K562 (cell line): ENCODE results near the gene SDK1. TPM values are rescaled to one million over a fixed set of nuclear protein-coding genes. Genes with fewer than 3 reads are reported as not detected.

ENCODE experiments used
- ATAC-seq: fragments of 200-7000 bp; cut with Tn5 transposase; 3 replicates; pipeline ENCODE4 v1.9.1; 2020; ENCODE audit warnings: moderate library complexity
- BruUV-seq: library from RNA; stranded (reverse); fragments of 400-500 nt; replicated peaks from 2 replicates; lab custom pipeline; 2021; lab: Mats Ljungman, UMichigan
- CTCF ChIA-PET: fragments of 300-600 bp; formaldehyde crosslinking; extraction: SDS; loops from one replicate; lab custom pipeline; 2021; ENCODE audit warnings: low intra/inter-chr PET ratio; lab: Yijun Ruan, JAX
- POLR2A ChIA-PET: fragments of 300-600, 350-650 bp; sonication (Branson Sonifier 250); formaldehyde crosslinking; extraction: SDS; loops from one replicate; lab custom pipeline; 2021; ENCODE audit warnings: antibody characterized with exemption, inconsistent platforms; lab: Yijun Ruan, JAX
- DNase-seq, 4 experiments: peaks; one replicate each; pipeline versions ENCODE4 v3.0.0 to v3.0.0-alpha.2; 2011 to 2018; ENCODE audit warnings: low spot score in 3 of 4, mixed read lengths in 3 of 4; ENCODE audit errors: extremely low read depth in 1 of 4
- FAIRE-seq: peaks from 2 replicates; lab custom pipeline; 2011; peaks lifted over from hg19 to GRCh38; lab: Jason Lieb, UNC
- H2AFZ ChIP-seq: 2 replicates; pipeline ENCODE4 v1.6.0; 2011; ENCODE audit warnings: low read depth, low read length, control low read depth, inconsistent platforms
- H3K27ac ChIP-seq: fragments of 200-600 bp; 3 replicates; pipeline ENCODE4 v1.8.0; 2011; ENCODE audit warnings: low read depth, mild to moderate bottlenecking, control low read depth, inconsistent platforms, low read length, moderate library complexity, mixed read lengths; ENCODE audit errors: extremely low read depth
- H3K27me3 ChIP-seq, 2 experiments: fragments of 300-600 bp in 1 of 2; 2 replicates in 1 of 2; 3 replicates in 1 of 2; pipeline versions ENCODE4 v1.6.0 to v1.8.0; 2011; ENCODE audit warnings: inconsistent platforms in 2 of 2, low read length in 2 of 2, mild to moderate bottlenecking in 1 of 2, mixed read lengths in 1 of 2, moderate library complexity in 1 of 2; ENCODE audit not compliant: control insufficient read depth in 2 of 2, insufficient read depth in 2 of 2
- H3K36me3 ChIP-seq: fragments of 300-600 bp; 3 replicates; pipeline ENCODE4 v1.8.0; 2011; ENCODE audit warnings: mild to moderate bottlenecking, low read length, inconsistent platforms; ENCODE audit not compliant: control insufficient read depth, insufficient read depth
- H3K4me1 ChIP-seq, 2 experiments: fragments of 200-600 bp in 1 of 2; replicated peaks in 1 of 2; 2 replicates in 1 of 2; 3 replicates in 1 of 2; pipeline versions ENCODE4 v1.5.1 to v1.8.0; 2011; ENCODE audit warnings: inconsistent platforms in 2 of 2, low read length in 2 of 2, mild to moderate bottlenecking in 1 of 2, mixed read lengths in 1 of 2, moderate library complexity in 1 of 2; ENCODE audit not compliant: control insufficient read depth in 2 of 2, insufficient read depth in 2 of 2
- H3K4me2 ChIP-seq: 2 replicates; pipeline ENCODE4 v1.6.1; 2011; ENCODE audit warnings: low read length, control low read depth, inconsistent platforms, mixed read lengths; ENCODE audit not compliant: insufficient read depth
- H3K4me3 ChIP-seq: fragments of 200-600 bp; sonication (generic), shearing (Covaris generic); 2 replicates; pipeline ENCODE4 v1.5.1; 2016; ENCODE audit warnings: control low read depth, inconsistent platforms
- H3K79me2 ChIP-seq: fragments of 200-600 bp; 3 replicates; pipeline ENCODE4 v1.8.0; 2011; ENCODE audit warnings: low read length, inconsistent platforms; ENCODE audit not compliant: control insufficient read depth, insufficient read depth
- H3K9ac ChIP-seq, 2 experiments: 2 replicates each; pipeline versions ENCODE4 v1.6.0 to v1.6.1; 2011; ENCODE audit warnings: low read depth in 2 of 2, low read length in 2 of 2, control low read depth in 1 of 2, inconsistent platforms in 1 of 2, mild to moderate bottlenecking in 1 of 2, mixed read lengths in 1 of 2; ENCODE audit not compliant: insufficient read depth in 1 of 2
- H3K9me1 ChIP-seq: one replicate; pipeline ENCODE4 v1.6.0; 2011; ENCODE audit warnings: inconsistent platforms, mild to moderate bottlenecking, low read length, moderate library complexity; ENCODE audit not compliant: control insufficient read depth, insufficient read depth
- H3K9me3 ChIP-seq: replicated peaks from 2 replicates; pipeline ENCODE4 v1.5.1; 2011; ENCODE audit warnings: low read depth, low read length, inconsistent platforms; ENCODE audit not compliant: control insufficient read depth, insufficient read depth
- H4K20me1 ChIP-seq: replicated peaks from 2 replicates; pipeline ENCODE4 v1.6.1; 2011; ENCODE audit warnings: low read length, inconsistent platforms, mixed read lengths; ENCODE audit not compliant: control insufficient read depth, insufficient read depth
- BRCA1 ChIP-seq, 2 experiments: fragments of 450-650 bp in 1 of 2; sonication (generic) in 1 of 2; formaldehyde crosslinking in 1 of 2; IDR thresholded peaks; 2 replicates each; pipeline versions ENCODE4 v1.5.0 to v1.6.1; 2017 to 2020; ENCODE audit warnings: mild to moderate bottlenecking in 1 of 2, missing genetic modification reagents in 1 of 2
- CC2D1A ChIP-seq: fragments of 450-650 bp; IDR thresholded peaks from 2 replicates; pipeline ENCODE4 v1.6.1; 2017; ENCODE audit warnings: mild to moderate bottlenecking
- CHD4 ChIP-seq: fragments of 200-600 bp; sonication (generic); IDR thresholded peaks from 3 replicates; pipeline ENCODE4 v1.6.1; 2012; ENCODE audit warnings: low read depth, mild to moderate bottlenecking, mixed read lengths, low read length, inconsistent platforms; ENCODE audit not compliant: insufficient read depth, insufficient replicate concordance, poor library complexity, severe bottlenecking
- GATAD2A ChIP-seq: fragments of 450-650 bp; IDR thresholded peaks from 2 replicates; pipeline ENCODE4 v1.6.1; 2017
- HNRNPK ChIP-seq: fragments of 200-400 bp; formaldehyde crosslinking; IDR thresholded peaks from one replicate; pipeline ENCODE4 v1.6.1; 2018; ENCODE audit warnings: mild to moderate bottlenecking, low read depth, low read length; ENCODE audit not compliant: poor library complexity, severe bottlenecking
- HSF4 ChIP-seq: fragments of 250-450 bp; sonication (Bioruptor Pico); IDR thresholded peaks from 2 replicates; pipeline ENCODE4 v2.1.2; 2022; ENCODE audit warnings: mild to moderate bottlenecking, moderate library complexity, borderline replicate concordance
- LCOR ChIP-seq: sonication (generic); formaldehyde crosslinking; IDR thresholded peaks from 2 replicates; pipeline ENCODE4 v1.8.0; 2022; ENCODE audit warnings: mild to moderate bottlenecking, missing genetic modification reagents
- SMARCE1 ChIP-seq: fragments of 450-650 bp; IDR thresholded peaks from 2 replicates; pipeline ENCODE4 v1.7.1; 2016; ENCODE audit warnings: mild to moderate bottlenecking
- TARDBP ChIP-seq: fragments of 450-650 bp; IDR thresholded peaks from 2 replicates; pipeline ENCODE4 v1.6.1; 2016
- U2AF1 ChIP-seq: fragments of 200-400 bp; formaldehyde crosslinking; optimal IDR thresholded peaks from 2 replicates; pipeline ENCODE3; 2017; ENCODE audit warnings: mild to moderate bottlenecking, low read depth, low read length, moderate library complexity
- ZNF695 ChIP-seq: fragments of 450-650 bp; formaldehyde crosslinking; IDR thresholded peaks from 2 replicates; pipeline ENCODE4 v1.4.0; 2020; ENCODE audit warnings: mild to moderate bottlenecking, moderate library complexity
- WGBS: fragments of 100-300 bp; shearing (Covaris generic); methylation state at CpG from one replicate; pipeline ENCODE4 v1.1.6; 2016; ENCODE audit warnings: low coverage, mixed read lengths; ENCODE audit not compliant: insufficient coverage; ENCODE audit errors: missing lambda C conversion rate; 5-methylcytosine and 5-hydroxymethylcytosine counted together
- in situ Hi-C: fragments of 300-500 bp; cut with MboI; formaldehyde crosslinking; loops from 4 replicates; pipeline ENCODE4 v1.15.0; 2018; ENCODE audit warnings: inconsistent platforms, mixed read lengths
- intact Hi-C: fragments of 100-400 bp; cut with micrococcal nuclease; formaldehyde crosslinking; loops from 2 replicates; pipeline ENCODE4 v1.14.2; 2022
- polyA plus RNA-seq, 8 experiments: library from polyadenylated mRNA; depleted of rRNA in 4 of 8; stranded (reverse) in 5 of 8; unstranded in 3 of 8; fragments of >200 nt; fragmentation: Nextera tagmentation in 2 of 8; fragmentation: Illumina TruSeq in 1 of 8; extraction: Ambion mirVana in 2 of 8; extraction: Trizol in 1 of 8; gene quantifications; 2 replicates each; pipeline versions ENCODE4 v1.2.1 to v1.2.3, GENCODE V29; 2011 to 2014; ENCODE audit warnings: inconsistent platforms in 1 of 8, missing spikeins in 1 of 8
- total RNA-seq, 7 experiments: library from RNA; depleted of rRNA in 6 of 7; stranded (reverse); fragments of >200 nt in 6 of 7; fragmentation: Illumina TruSeq in 2 of 7; extraction: Trizol in 2 of 7; gene quantifications; 2 replicates each; pipeline versions ENCODE4 v1.2.1 to v1.2.3, GENCODE V29; 2011 to 2021; ENCODE audit warnings: low replicate concordance in 1 of 7
- TF ChIP-seq, protein P1 (sequence below): fragments of 250-450 bp; sonication (Bioruptor Pico); IDR thresholded peaks from 2 replicates; pipeline ENCODE4 v1.4.0; 2020
- TF ChIP-seq, protein P2 (sequence below): fragments of 450-650 bp; IDR thresholded peaks from 2 replicates; pipeline ENCODE4 v1.7.1; 2018; ENCODE audit warnings: mild to moderate bottlenecking, low read depth; ENCODE audit not compliant: partially characterized antibody

Gene SDK1
- total and polyA plus RNA-seq, 9 of the 15 experiments (the other 6 are each of a cell fraction or from before 2014, with no cell fraction given) = 0.16 TPM; not detected in 8

DNA sequence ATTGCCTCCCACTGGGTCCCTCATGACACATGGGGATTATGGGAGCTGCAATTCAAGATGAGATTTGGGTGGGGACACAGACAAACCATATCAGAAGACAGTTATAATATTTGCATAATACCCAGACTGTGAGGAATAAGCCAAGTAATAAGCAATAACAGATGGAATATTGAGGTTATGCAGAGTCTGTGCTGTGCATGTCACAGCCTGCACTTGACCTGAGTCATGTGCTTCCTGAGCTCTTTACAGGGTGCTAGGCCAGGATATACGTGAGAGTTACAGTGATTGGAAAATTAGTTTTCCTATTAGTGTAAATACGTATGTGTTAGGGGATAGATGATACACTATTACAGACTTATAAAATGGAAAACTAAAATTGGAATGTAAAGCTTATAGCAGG lies 288.7 kb downstream of the SDK1 start:
- in situ Hi-C loops (no loop called here), intact Hi-C loops (no loop called here)
- H3K27me3 ChIP-seq = peaks cover 0 to 17% of the 10 kb centered on the region in 2 experiments; a peak in 2 of 5 replicates
- DNase-seq (no peak), ATAC-seq (no peak), FAIRE-seq (no peak)
- no peak overlapping the region for H2AFZ ChIP-seq
- no TSS peak for BruUV-seq
- no peaks in the 10 kb centered on the region for H3K4me1 ChIP-seq
- 4% methylated on average over 2 of the region's 2 CpGs for WGBS
- H3K4me2 ChIP-seq = no peak overlapping the region
- no peaks in the 10 kb centered on the region for H3K9me1 ChIP-seq
- no peaks in the 10 kb centered on the region for H3K79me2 ChIP-seq
- POLR2A ChIA-PET = interaction anchor here (1.1 kb wide), 1 partner anchor 19 kb away, joined by 3 read pairs; no protein-coding TSS in a partner anchor
- no peak overlapping the region for H3K4me3 ChIP-seq
- no peak overlapping the region for H3K27ac ChIP-seq
- H3K9ac ChIP-seq = no peak overlapping the region
- H4K20me1 ChIP-seq = no peaks in the 10 kb centered on the region
- CTCF ChIA-PET = no interaction called here
- no peaks in the 10 kb centered on the region for H3K9me3 ChIP-seq
- TF ChIP-seq, protein P1, sequence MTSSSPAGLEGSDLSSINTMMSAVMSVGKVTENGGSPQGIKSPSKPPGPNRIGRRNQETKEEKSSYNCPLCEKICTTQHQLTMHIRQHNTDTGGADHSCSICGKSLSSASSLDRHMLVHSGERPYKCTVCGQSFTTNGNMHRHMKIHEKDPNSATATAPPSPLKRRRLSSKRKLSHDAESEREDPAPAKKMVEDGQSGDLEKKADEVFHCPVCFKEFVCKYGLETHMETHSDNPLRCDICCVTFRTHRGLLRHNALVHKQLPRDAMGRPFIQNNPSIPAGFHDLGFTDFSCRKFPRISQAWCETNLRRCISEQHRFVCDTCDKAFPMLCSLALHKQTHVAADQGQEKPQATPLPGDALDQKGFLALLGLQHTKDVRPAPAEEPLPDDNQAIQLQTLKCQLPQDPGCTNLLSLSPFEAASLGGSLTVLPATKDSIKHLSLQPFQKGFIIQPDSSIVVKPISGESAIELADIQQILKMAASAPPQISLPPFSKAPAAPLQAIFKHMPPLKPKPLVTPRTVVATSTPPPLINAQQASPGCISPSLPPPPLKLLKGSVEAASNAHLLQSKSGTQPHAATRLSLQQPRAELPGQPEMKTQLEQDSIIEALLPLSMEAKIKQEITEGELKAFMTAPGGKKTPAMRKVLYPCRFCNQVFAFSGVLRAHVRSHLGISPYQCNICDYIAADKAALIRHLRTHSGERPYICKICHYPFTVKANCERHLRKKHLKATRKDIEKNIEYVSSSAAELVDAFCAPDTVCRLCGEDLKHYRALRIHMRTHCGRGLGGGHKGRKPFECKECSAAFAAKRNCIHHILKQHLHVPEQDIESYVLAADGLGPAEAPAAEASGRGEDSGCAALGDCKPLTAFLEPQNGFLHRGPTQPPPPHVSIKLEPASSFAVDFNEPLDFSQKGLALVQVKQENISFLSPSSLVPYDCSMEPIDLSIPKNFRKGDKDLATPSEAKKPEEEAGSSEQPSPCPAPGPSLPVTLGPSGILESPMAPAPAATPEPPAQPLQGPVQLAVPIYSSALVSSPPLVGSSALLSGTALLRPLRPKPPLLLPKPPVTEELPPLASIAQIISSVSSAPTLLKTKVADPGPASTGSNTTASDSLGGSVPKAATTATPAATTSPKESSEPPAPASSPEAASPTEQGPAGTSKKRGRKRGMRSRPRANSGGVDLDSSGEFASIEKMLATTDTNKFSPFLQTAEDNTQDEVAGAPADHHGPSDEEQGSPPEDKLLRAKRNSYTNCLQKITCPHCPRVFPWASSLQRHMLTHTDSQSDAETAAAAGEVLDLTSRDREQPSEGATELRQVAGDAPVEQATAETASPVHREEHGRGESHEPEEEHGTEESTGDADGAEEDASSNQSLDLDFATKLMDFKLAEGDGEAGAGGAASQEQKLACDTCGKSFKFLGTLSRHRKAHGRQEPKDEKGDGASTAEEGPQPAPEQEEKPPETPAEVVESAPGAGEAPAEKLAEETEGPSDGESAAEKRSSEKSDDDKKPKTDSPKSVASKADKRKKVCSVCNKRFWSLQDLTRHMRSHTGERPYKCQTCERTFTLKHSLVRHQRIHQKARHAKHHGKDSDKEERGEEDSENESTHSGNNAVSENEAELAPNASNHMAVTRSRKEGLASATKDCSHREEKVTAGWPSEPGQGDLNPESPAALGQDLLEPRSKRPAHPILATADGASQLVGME (CRISPR knock-in tag) = no peak
- TF ChIP-seq HSF4 (CRISPR knock-in tag) (no peak), TARDBP (no peak), LCOR (CRISPR knock-in tag) (no peak), U2AF1 (no peak), HNRNPK (no peak), BRCA1 (IDR thresholded peaks at IDR 0.05) (no peak), BRCA1 (CRISPR knock-in tag; IDR thresholded peaks at IDR 0.05) (no peak), GATAD2A (no peak), ZNF695 (CRISPR knock-in tag) (no peak), CHD4 (no peak), SMARCE1 (no peak), CC2D1A (no peak)
- TF ChIP-seq, protein P2, sequence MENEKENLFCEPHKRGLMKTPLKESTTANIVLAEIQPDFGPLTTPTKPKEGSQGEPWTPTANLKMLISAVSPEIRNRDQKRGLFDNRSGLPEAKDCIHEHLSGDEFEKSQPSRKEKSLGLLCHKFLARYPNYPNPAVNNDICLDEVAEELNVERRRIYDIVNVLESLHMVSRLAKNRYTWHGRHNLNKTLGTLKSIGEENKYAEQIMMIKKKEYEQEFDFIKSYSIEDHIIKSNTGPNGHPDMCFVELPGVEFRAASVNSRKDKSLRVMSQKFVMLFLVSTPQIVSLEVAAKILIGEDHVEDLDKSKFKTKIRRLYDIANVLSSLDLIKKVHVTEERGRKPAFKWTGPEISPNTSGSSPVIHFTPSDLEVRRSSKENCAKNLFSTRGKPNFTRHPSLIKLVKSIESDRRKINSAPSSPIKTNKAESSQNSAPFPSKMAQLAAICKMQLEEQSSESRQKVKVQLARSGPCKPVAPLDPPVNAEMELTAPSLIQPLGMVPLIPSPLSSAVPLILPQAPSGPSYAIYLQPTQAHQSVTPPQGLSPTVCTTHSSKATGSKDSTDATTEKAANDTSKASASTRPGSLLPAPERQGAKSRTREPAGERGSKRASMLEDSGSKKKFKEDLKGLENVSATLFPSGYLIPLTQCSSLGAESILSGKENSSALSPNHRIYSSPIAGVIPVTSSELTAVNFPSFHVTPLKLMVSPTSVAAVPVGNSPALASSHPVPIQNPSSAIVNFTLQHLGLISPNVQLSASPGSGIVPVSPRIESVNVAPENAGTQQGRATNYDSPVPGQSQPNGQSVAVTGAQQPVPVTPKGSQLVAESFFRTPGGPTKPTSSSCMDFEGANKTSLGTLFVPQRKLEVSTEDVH = no peak
- no peaks in the 10 kb centered on the region for H3K36me3 ChIP-seq
